ENCODE results near the gene GATC. TPM values are rescaled to one million over a fixed set of nuclear protein-coding genes. Genes with fewer than 3 reads are reported as not detected.
A peak's percentile ranks its signal among the peaks of the same experiment; 100 is the strongest.

GATC gene
- total and polyA plus RNA-seq, 7 donors: 8.4 to 20.0 (median 17.4) TPM

- 1% methylated on average over 57 of the region's 57 CpGs for WGBS, 2 donors
- Histone ChIP-seq H3K9me3 (no peaks in the 10 kb centered on the region), H3K4me1 (peaks cover 0 to 40% (median 23%) of the 10 kb centered on the region in 4 donors), H3K27ac (peak overlapping the region; percentile 93 to 96 (median 94)), H3K4me3 (peak overlapping the region; percentile 85 to 94 (median 92)), H3K27me3 (no peaks in the 10 kb centered on the region), H3K36me3 (peaks cover 2 to 26% (median 13%) of the 10 kb centered on the region in 4 donors)
- peak; percentile 66 for DNase-seq
- TF ChIP-seq POLR2AphosphoS5 (IDR thresholded peaks at IDR 0.05) (peak in 1 of 4 donors; percentile 4), POLR2A (IDR thresholded peaks at IDR 0.05) (no peak), CTCF (IDR thresholded peaks at IDR 0.05) (no peak), EP300 (IDR thresholded peaks at IDR 0.05) (no peak)
- intact Hi-C loops (cut with DNase I): loop anchor here (2.0 kb wide), 2 partner anchors 26 to 30 kb away; partner anchors contain the start of gene COX6A1
These were observed 22.7 kb downstream of the GATC start for GRCh38 chr12:120468821-120469449.

GRCh38 chr12:120469450-120470149, 23.4 kb downstream of the GATC start, which contains the start of gene SRSF9:
TSS of gene SRSF9 (minus strand) at chr12:120469748. CDS start at chr12:120469609, 139 bp downstream.
- peaks cover 0 to 40% (median 23%) of the 10 kb centered on the region in 4 donors for H3K4me1 ChIP-seq

GRCh38 chr12:120470150-120470784, 24.0 kb downstream of the GATC start:
- DNase-seq: no peak
- intact Hi-C loops (cut with DNase I): no loop called here
- H3K9me3 ChIP-seq: no peaks in the 10 kb centered on the region
- H3K4me1 ChIP-seq: peaks cover 0 to 40% (median 23%) of the 10 kb centered on the region in 4 donors
- TF ChIP-seq POLR2A (IDR thresholded peaks at IDR 0.05) (no peak), CTCF (IDR thresholded peaks at IDR 0.05) (no peak), POLR2AphosphoS5 (IDR thresholded peaks at IDR 0.05) (no peak), EP300 (IDR thresholded peaks at IDR 0.05) (no peak)
- WGBS, 2 donors: 72 to 78% methylated on average over 26 of the region's 26 CpGs
- H3K27me3 ChIP-seq: no peaks in the 10 kb centered on the region
- H3K4me3 ChIP-seq: peak overlapping the region; percentile 85 to 94 (median 92)
- peak overlapping the region; percentile 93 to 96 (median 94) for H3K27ac ChIP-seq
- H3K36me3 ChIP-seq: peaks cover 0 to 13% (median 3%) of the 10 kb centered on the region in 4 donors

More at GRCh38 chr12:120469450-120470149, 23.4 kb downstream of the GATC start, which contains the start of gene SRSF9:
- Histone ChIP-seq H3K36me3 (peaks cover 0 to 20% (median 9%) of the 10 kb centered on the region in 4 donors), H3K4me3 (peak within 1 kb of the TSS; percentile 85 to 94 (median 92)), H3K27me3 (no peaks in the 10 kb centered on the region), H3K27ac (peak within 1 kb of the TSS; percentile 93 to 96 (median 94)), H3K9me3 (no peaks in the 10 kb centered on the region)
- 1% methylated on average over 88 of the region's 88 CpGs for WGBS, 2 donors
- peak; percentile 98 for DNase-seq
- TF ChIP-seq POLR2A (IDR thresholded peaks at IDR 0.05): peak in 1 of 2 donors; percentile 43
- peak; percentile 71 to 87 (median 81) for TF ChIP-seq CTCF (IDR thresholded peaks at IDR 0.05)
- no peak for TF ChIP-seq EP300 (IDR thresholded peaks at IDR 0.05)
- peak; percentile 62 to 93 (median 90) for TF ChIP-seq POLR2AphosphoS5 (IDR thresholded peaks at IDR 0.05)
- intact Hi-C loops (cut with DNase I): loop anchor here (2.0 kb wide), 2 partner anchors 25 to 31 kb away; partner anchors contain the start of gene COX6A1

- no peaks in the 10 kb centered on the region for H3K27me3 ChIP-seq
- no peak for DNase-seq
- TF ChIP-seq EP300 (IDR thresholded peaks at IDR 0.05) (no peak), CTCF (IDR thresholded peaks at IDR 0.05) (no peak), POLR2A (IDR thresholded peaks at IDR 0.05) (no peak), POLR2AphosphoS5 (IDR thresholded peaks at IDR 0.05) (no peak)
- intact Hi-C loops (cut with DNase I): no loop called here
- no peaks in the 10 kb centered on the region for H3K9me3 ChIP-seq
- H3K4me1 ChIP-seq: peaks cover 0 to 24% (median 15%) of the 10 kb centered on the region in 4 donors
- no peak overlapping the region for H3K4me3 ChIP-seq
- H3K36me3 ChIP-seq: no peaks in the 10 kb centered on the region
- H3K27ac ChIP-seq: no peak overlapping the region
These were observed 26.3 kb downstream of the GATC start for GRCh38 chr12:120472521-120472920.
